ENCODE data around the gene ADAMTS13.
A peak's percentile ranks its signal among the peaks of the same experiment; 100 is the strongest.

The ADAMTS13 gene

DNA sequence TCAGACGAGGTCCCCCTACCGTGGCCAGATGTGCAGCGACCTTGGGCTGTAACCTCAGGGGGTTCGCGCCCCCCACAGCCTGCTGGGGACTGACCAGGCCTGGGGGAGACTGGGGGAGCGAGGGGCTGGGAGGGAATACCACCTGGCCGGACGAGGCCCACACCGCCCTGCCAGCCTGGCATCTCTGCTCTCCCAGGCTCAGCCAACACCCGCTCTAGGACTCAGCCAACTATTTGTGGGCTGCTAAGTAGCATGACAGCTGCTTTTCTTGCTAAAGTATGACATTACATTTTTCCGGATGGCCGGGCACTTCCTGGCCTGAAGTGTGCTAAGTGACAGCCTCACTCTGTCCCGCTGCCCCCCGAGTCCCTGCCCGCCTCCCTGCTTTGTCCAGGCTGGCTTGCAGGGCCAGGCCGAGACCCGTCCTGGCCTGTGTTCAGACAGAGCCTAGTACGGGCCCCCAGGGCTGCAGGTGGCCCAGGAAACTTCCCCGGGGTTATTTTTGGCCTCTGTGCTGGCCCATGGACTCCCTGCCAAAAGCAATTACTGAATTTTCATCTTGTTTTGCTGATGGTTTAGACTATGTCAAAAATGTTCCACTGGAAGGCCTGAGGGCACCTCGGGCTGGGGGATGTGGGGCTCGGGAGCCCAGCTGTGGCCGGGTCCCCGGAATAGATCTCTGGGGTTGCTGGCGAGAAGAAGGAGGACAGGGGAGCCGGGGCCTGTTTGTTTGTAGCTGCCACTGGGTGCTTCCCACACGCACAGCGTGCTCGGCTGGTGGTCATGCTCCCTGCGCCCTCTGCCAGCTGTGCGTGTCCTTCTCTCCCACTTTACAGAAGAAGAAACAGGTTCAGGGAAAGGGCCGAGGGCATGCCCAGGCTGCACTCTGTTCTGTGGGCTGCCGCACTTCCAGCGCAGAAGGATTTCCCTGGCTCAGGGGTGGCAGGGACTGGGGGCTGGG is 70.2 kb downstream of the ADAMTS13 start:
- peak; percentile 6 for DNase-seq

DNA sequence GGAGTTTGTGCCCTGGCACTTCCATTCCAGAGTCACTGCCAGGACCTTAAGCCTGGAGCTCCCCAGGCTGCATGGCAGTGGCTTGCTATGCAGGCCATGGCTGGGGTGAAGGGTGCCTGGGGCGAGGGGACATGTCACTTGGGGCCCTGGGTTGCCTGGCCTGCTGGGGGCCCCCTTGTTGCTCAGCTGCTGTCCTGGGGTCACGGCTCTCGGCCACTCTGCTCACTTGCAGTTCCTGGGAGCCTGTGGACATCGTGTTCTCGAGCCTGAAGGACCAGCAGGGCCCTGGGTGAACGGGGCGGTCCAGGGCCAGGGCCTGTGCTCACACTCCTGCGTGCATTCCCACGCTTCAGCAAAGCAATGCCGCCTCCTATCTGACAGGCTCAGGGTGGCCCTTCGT is 71.3 kb downstream of the ADAMTS13 start:
- DNase-seq = no peak

GRCh38 chr9:133493845-133494540 is 71.8 kb downstream of the ADAMTS13 start:
- no peak for DNase-seq

GRCh38 chr9:133494636-133495326 is 72.6 kb downstream of the ADAMTS13 start:
- DNase-seq = no peak

GRCh38 chr9:133495327-133496293 is 73.4 kb downstream of the ADAMTS13 start:
- no peak for DNase-seq

DNA sequence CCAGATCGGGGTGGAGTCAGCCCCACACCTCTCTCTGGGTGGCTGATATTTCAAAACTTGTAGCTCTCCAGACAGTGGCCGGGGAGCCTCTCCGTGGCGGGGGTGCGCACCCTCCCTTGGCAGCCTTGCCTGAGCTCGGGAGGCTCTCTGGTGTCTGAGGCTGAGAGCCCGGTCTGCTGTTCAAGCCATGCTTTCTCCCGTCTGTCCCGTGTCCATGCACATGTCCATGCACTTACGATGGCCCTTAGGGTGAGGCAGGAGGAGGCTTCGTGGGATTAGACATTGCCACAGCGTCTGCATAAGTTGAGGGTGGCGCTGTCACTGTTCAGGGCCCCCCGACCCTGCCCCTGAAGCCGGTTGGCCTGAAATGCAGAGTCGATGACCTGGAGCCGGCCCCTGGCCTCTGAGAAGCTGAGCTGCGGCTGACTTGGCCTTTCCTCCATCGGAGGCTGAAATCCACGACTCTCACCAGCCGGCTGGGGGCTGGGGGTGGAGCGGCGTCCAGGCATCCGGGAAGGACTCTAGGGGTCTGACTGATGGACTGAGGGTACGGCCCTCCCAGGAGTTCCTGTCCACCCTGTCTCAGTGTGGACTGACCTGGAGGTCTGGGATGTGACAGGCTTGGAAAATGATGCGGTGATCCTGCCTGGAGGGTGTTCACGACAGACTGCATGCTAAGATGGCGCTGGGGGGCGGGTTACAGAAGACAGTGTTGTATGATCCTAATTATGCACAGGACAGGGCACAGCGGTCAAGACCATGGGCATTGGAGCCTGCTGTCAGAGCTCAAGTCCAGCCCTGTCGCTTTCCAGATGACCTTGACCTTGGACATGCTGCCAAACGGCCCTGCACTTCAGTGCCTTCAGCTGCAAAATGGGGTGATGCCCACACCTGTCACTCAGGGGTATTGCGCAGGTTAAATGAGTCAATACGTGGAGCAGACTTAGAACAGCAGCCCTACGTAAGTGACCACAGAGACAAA is 75.0 kb downstream of the ADAMTS13 start:
- DNase-seq = no peak

- no peak for DNase-seq
Measured at GRCh38 chr9:133499132-133499891, 77.1 kb downstream of the ADAMTS13 start.

- DNase-seq = no peak
Measured at GRCh38 chr9:133499892-133500270, 77.7 kb downstream of the ADAMTS13 start.

DNA sequence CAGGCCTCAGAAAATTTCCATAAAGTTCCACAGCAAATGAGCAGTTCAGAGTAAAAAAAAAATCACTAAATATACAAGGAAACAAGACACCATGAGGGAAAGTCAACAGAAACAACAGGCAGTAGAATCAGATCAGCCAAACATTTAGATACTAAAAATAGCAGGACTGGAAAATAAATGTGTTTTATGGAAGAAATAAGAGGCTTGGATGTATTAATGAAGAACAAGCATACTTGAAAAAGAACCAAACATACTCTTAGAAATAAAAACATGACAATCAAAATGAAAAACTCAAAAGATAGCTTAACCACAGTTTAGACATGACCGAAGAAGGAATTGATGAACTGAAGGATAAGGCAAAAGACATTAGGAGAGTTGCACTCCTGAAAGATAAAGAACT is 79.9 kb downstream of the ADAMTS13 start:
- no peak for DNase-seq

DNA sequence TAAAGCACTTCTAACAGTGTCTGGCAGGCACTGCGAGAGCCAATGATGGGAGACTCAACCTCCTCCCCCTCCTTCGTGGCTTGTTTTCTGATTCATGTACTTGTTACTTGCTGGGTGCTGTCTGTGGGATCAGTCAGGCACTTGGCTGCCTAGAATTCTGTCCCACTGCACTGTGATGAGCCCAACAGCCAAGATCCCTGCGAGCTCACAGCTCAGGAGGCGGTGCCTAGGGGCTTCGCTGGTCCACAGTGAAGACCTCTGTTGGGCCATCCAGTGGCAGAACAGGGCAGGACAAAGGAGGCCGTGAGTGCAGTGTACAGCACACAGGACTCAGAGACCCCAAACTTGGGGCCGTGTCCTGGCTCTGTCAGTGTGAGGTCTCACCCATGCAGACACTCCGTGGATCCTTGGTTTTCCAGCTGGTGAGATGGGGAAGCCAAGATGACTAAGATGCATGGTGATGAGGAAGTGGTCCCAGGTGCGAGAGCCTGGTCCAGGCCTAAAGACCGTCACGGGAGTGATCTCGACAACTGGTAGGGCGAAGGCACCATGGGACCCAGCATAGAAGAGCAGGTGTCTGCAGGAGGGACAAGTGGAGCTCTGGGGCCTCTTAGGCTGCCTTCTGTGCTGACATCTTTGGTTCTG is 83.1 kb downstream of the ADAMTS13 start:
- DNase-seq = no peak

DNA sequence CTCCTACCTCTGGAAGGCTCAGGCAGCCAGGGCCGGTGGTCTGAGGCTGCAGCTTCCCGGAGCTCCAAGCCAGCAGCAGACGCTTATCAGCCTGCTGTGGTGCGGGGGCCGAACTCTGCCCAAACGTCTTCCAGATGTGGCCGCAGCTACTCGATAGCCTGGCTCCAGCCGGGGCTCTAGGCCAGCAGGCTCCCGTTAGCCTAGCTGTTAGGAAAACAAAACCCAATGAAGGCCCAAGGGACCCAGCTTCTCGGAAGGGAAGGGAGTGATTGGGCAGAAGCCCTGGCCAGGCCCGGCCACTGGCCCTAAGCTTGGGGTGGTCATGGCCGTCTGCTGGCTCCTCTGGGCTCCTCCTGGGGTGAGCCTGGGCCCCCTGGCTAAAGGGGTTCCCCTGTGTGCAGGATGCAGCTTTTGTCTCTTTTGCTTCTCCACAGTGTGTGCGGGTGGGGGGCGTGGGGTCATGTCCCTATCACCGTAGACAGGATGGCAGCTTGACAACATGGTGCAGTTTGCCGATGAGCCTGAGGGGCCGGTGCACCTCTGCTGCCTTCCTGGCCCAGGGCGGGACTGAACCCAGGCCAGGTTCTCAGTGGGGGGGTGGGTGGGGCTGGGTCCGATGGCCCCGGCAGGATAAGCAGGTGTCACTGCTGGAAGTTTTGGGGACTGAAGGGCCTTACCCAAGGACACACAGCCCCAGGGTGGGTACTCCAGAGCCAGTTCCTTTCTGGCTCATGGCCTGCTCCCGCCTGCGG is 83.9 kb downstream of the ADAMTS13 start:
- DNase-seq = no peak

GRCh38 chr9:133506653-133507038 is 84.5 kb downstream of the ADAMTS13 start:
- peak; percentile 21 for DNase-seq

DNA sequence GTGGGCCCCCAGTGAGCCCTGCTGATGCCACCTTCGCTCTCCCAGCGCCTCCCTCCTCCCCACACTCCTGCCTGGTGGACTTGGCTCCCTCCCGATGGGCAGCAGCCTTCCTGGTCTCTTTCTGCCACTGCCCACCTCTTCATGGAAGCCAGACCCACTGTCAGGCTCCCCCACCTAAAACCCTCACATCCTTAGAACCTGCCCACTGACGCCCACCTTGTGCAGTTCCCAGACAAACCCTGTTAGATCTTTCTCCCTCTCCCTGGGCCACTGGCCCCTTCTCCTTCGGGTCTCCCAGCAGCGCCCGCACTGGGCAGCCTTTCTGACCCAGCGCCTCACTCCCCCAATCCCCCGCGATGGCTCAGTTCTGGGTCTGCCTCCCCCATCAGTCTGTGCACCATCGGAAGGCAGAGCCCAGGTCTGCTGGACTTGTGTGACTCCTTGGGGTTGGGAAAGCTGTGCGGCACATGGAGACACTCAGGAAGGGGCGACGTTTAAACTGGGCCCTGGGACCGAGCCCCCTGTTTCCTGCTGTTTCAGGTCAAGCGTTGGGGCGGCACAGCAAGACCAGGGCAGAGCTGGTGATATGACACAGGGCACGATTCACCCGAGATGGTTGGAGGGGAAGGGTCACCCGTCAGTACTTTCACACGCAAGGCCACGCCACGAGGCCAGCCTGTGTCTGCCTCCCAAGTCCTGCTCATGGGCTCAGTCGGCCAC is 85.2 kb downstream of the ADAMTS13 start:
- DNase-seq = no peak

- DNase-seq = no peak
Measured at GRCh38 chr9:133508046-133508445, 85.9 kb downstream of the ADAMTS13 start.
